ENCODE results near the gene CDCA3.

CDCA3 gene

GRCh38 chr12:6861391-6861790, 10.3 kb upstream of the CDCA3 start:
- TF ChIP-seq, protein P1, sequence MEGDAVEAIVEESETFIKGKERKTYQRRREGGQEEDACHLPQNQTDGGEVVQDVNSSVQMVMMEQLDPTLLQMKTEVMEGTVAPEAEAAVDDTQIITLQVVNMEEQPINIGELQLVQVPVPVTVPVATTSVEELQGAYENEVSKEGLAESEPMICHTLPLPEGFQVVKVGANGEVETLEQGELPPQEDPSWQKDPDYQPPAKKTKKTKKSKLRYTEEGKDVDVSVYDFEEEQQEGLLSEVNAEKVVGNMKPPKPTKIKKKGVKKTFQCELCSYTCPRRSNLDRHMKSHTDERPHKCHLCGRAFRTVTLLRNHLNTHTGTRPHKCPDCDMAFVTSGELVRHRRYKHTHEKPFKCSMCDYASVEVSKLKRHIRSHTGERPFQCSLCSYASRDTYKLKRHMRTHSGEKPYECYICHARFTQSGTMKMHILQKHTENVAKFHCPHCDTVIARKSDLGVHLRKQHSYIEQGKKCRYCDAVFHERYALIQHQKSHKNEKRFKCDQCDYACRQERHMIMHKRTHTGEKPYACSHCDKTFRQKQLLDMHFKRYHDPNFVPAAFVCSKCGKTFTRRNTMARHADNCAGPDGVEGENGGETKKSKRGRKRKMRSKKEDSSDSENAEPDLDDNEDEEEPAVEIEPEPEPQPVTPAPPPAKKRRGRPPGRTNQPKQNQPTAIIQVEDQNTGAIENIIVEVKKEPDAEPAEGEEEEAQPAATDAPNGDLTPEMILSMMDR (IDR thresholded peaks at IDR 0.05; ENCODE audit: low read depth, low read length), result no peak

GRCh38 chr12:6860942-6861341, 9.9 kb upstream of the CDCA3 start:
- Histone ChIP-seq H3K36me3 (peaks cover 82% of the 10 kb centered on the region), H3K4me1 (no peaks in the 10 kb centered on the region), H3K4me3 (ENCODE audit: low read depth, low read length) (no peak overlapping the region), H3K27me3 (no peaks in the 10 kb centered on the region), H3K9me3 (no peaks in the 10 kb centered on the region)
- no peak for DNase-seq
- TF ChIP-seq, protein P1 (IDR thresholded peaks at IDR 0.05; ENCODE audit: low read depth, low read length), result no peak

More at GRCh38 chr12:6861391-6861790, 10.3 kb upstream of the CDCA3 start:
- Histone ChIP-seq H3K9me3 (no peaks in the 10 kb centered on the region), H3K36me3 (peaks cover 84% of the 10 kb centered on the region), H3K4me3 (ENCODE audit: low read depth, low read length) (no peak overlapping the region), H3K4me1 (peaks cover under 1% of the 10 kb centered on the region), H3K27me3 (no peaks in the 10 kb centered on the region)
- DNase-seq, result no peak

DNA sequence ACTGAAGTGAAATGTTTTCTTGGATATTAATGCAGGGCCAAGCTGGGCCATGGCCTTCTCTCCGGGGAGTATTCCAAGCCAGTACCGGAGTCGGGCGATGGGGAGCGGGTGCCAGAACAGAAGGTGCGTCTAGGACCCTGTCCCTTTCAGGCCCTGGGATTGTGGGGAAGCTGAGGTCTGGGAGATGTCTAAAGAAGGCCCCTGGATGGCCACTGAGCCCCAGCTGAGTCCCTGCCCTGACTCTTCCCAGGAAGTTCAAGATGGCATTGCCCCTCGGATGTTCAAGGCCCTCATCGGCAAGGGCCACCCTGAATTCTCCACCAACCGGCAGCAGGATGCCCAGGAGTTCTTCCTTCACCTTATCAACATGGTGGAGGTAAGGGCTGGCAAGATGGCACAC, 9.0 kb upstream of the CDCA3 start:
- H3K4me3 ChIP-seq (ENCODE audit: low read depth, low read length), result no peak overlapping the region
- H3K9me3 ChIP-seq, result no peaks in the 10 kb centered on the region
- no peaks in the 10 kb centered on the region for H3K4me1 ChIP-seq
- H3K27me3 ChIP-seq, result no peaks in the 10 kb centered on the region
- H3K36me3 ChIP-seq, result peaks cover 82% of the 10 kb centered on the region
- DNase-seq, result no peak
- TF ChIP-seq, protein P1 (IDR thresholded peaks at IDR 0.05; ENCODE audit: low read depth, low read length), result no peak

DNA sequence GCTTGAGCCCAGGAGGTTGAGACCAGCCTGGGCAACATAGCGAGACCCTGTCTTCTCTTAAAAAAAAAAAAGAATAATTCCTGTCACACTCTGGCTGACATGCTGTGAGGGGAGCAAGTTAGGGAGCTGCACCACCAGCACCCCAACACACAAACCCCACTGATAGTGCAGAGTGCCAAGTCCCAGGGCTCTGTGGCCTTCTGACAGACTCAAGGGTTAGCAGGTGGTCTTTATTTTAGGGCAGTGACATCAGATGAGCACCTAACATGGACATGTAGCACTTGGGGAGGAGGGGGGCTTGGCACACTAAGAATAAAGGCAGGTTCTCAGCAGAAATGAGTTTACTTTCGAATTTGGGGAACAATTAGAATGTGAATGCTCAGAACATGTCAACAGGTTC, 7.7 kb upstream of the CDCA3 start:
- peaks cover 77% of the 10 kb centered on the region for H3K36me3 ChIP-seq
- TF ChIP-seq, protein P1 (IDR thresholded peaks at IDR 0.05; ENCODE audit: low read depth, low read length), result no peak

DNA sequence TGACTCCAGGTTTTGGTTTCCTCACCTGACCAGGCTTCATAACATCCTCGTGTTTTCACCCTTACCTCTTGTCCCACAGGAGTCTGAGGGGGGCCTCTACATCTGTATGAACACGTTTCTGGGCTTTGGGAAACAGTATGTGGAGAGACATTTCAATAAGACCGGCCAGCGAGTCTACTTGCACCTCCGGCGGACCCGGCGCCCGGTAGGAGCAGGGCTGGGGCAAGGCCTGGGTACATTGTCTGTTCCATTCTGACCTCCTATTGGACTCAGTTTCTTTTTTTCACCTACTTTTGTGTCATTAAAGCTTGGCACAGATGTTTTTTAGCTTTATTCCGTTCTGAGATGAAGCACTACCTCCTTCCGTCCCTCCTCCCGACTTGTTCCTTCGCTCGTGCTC, 4.2 kb upstream of the CDCA3 start:
- H3K9me3 ChIP-seq, result no peaks in the 10 kb centered on the region
- peaks cover 54% of the 10 kb centered on the region for H3K36me3 ChIP-seq
- no peak for DNase-seq

More for the DNA sequence above, 7.7 kb upstream of the CDCA3 start:
- no peaks in the 10 kb centered on the region for H3K27me3 ChIP-seq
- H3K4me1 ChIP-seq, result no peaks in the 10 kb centered on the region
- no peak overlapping the region for H3K4me3 ChIP-seq (ENCODE audit: low read depth, low read length)
- no peaks in the 10 kb centered on the region for H3K9me3 ChIP-seq
- DNase-seq, result no peak

DNA sequence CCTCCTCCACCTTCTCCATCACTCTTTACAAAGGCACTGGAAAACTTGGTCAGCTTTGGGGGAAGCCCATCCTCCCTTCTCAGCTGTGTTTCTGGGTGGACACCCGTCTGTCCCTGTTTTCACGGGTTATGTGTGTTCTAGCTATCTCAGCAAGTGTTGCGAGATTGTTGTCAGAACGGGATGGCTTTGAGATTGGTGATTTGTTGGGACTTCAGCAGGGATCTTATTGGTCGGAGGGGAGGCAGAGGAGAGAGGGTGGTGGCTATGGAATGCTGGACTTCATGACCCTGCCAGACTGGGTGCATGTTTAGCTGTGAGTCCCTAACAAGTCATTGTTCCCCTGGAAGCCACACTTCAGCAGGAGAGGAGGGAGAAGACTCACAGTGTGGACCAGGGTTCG, 3.0 kb upstream of the CDCA3 start:
- TF ChIP-seq, protein P1 (IDR thresholded peaks at IDR 0.05; ENCODE audit: low read depth, low read length), result no peak
- DNase-seq, result no peak
- Histone ChIP-seq H3K4me1 (no peaks in the 10 kb centered on the region; the same call in 1 of the 2 replicates), H3K36me3 (peaks cover 49% of the 10 kb centered on the region), H3K27me3 (no peaks in the 10 kb centered on the region), H3K9me3 (no peaks in the 10 kb centered on the region), H3K4me3 (ENCODE audit: low read depth, low read length) (no peak overlapping the region)

More for the DNA sequence above, 4.2 kb upstream of the CDCA3 start:
- TF ChIP-seq, protein P1 (IDR thresholded peaks at IDR 0.05; ENCODE audit: low read depth, low read length), result no peak
- Histone ChIP-seq H3K27me3 (no peaks in the 10 kb centered on the region), H3K4me1 (no peaks in the 10 kb centered on the region; the same call in 1 of the 2 replicates), H3K4me3 (ENCODE audit: low read depth, low read length) (no peak overlapping the region)

Measured in BE2C (cell line).